ENCODE results near the gene ZBTB24. TPM values are rescaled to one million over a fixed set of nuclear protein-coding genes. Genes with fewer than 3 reads are reported as not detected.

ZBTB24 gene
- total and polyA plus RNA-seq, 4 donors = 2.9 to 13.9 (median 6.0) TPM

DNA sequence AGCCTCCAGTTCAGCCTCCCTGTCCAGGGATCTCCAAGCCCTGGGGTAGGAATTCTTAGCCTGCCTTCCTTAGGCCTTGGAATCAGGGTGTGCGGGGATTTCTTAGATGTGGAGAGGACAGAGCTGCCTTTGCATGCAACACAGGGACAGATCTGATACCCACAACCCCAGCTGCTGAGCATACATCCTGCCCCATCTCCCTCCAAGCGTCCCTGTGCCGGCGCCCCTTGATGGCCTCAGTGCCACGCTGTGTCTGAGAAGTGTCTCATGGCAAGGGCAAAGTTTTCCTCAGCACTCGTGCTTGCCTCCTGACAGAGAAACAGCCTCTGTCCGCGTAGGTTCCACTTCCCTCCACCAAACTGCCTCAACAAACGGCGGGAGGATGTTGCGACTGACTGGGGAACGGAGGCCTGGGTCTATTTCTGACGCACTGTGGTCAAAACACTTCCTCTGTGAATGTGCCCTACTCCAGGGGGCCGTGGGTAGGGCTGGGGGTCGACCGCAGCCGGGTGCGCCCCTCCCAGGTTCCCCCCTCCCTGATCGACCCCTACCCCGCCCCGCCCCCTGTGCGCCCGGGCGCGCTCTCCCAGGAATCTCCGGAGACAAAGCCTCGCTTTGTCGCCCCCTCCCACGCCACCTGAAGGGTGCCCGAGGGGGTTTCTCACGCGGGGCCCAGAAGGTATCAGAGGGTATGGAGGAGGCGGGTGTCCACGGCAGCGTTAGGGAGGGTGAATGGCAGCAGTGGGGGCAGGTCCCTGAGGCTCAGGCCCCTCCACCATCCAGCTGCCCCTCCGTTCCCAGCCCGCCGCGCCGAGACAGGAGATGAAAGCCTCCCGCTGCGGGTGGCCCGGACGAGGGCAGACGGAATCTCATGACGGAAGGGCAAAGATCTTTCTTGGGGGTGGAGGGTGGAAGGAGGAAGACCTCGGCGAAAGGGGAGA is 28.3 kb downstream of the ZBTB24 start:
- H3K27ac ChIP-seq (ENCODE audit: low read depth in 1 of 2, low read length in 1 of 2) = peak overlapping the region in 1 of 2 donors; percentile 78
- ATAC-seq (ENCODE audit: insufficient read depth, low FRiP score) = peak; percentile 5
- TF ChIP-seq, protein P1, sequence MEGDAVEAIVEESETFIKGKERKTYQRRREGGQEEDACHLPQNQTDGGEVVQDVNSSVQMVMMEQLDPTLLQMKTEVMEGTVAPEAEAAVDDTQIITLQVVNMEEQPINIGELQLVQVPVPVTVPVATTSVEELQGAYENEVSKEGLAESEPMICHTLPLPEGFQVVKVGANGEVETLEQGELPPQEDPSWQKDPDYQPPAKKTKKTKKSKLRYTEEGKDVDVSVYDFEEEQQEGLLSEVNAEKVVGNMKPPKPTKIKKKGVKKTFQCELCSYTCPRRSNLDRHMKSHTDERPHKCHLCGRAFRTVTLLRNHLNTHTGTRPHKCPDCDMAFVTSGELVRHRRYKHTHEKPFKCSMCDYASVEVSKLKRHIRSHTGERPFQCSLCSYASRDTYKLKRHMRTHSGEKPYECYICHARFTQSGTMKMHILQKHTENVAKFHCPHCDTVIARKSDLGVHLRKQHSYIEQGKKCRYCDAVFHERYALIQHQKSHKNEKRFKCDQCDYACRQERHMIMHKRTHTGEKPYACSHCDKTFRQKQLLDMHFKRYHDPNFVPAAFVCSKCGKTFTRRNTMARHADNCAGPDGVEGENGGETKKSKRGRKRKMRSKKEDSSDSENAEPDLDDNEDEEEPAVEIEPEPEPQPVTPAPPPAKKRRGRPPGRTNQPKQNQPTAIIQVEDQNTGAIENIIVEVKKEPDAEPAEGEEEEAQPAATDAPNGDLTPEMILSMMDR (IDR thresholded peaks at IDR 0.05; ENCODE audit: control extremely low read depth, extremely low read depth) = no peak
- 5 to 10% methylated on average over 46 to 48 of the region's 48 CpGs for WGBS, 2 donors
- H3K4me1 ChIP-seq (ENCODE audit: control insufficient read depth in 5 of 5, insufficient read depth in 5 of 5, low read length in 5 of 5) = peaks cover 6 to 33% (median 15%) of the 10 kb centered on the region in 5 donors
- H3K4me3 ChIP-seq = peak overlapping the region; percentile 70
- H3K36me3 ChIP-seq (ENCODE audit: control insufficient read depth in 4 of 4, insufficient read depth in 4 of 4, low read length in 4 of 4) = peaks cover 0 to 15% (median 10%) of the 10 kb centered on the region in 4 donors
- H3K27me3 ChIP-seq (ENCODE audit: control insufficient read depth in 3 of 3, insufficient read depth in 3 of 3, low read length in 2 of 3) = no peaks in the 10 kb centered on the region
- DNase-seq = peak; percentile 40 to 60 (median 53)
- peak overlapping the region; percentile 32 to 57 for H3K9ac ChIP-seq (ENCODE audit: insufficient read depth in 1 of 2, low read length in 2 of 2)
- H3K9me3 ChIP-seq (ENCODE audit: control insufficient read depth in 4 of 4, insufficient read depth in 3 of 4, low read length in 3 of 4) = no peaks in the 10 kb centered on the region

DNA sequence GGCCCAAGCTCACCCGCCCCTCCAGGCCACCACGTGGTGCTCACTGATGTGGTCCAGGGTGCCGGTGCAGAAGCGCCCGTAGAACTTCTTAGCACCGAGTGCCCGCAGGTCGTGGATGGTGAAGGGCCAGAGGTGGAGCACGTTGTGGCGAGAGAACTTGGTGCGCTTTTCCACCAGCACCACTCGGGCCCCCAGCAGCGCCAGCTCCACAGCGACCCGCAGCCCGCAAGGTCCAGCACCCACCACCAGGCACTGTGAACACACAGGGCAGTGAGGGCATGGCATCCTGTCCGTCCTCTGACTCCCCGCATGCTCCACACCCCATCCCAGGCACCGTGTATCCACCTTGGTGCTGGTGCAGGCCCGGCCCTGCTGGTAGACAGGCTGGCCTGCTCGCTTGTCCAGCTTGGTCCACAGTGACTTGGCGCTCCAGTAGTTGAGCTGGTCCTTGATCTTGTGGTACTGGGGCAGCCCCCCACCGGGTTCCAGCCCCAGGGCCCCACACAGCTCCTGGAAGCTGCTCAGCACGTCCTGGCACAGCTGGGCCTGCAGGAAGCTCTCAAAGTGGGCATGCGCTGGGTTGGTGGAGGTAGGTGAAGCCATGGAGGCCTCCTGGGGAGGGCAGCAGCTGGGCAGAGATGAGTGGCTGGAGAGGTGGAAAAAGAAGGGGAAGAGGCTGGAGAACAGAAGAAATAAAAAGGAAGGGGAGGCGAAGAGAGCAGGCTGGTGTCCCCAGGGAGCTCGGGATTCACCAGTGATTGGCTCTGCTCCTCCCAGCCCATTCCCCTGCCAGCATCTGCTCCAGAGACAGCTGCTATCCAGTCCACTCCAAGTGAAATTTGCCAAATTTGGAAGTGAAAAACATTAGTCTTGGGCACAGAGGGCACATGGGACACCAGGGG is 29.2 kb downstream of the ZBTB24 start:
- no peak for ATAC-seq (ENCODE audit: insufficient read depth, low FRiP score)
- peak overlapping the region in 1 of 2 donors; percentile 59 for H3K27ac ChIP-seq (ENCODE audit: low read depth in 1 of 2, low read length in 1 of 2)
- H3K36me3 ChIP-seq (ENCODE audit: control insufficient read depth in 4 of 4, insufficient read depth in 4 of 4, low read length in 4 of 4) = peaks cover 0 to 17% (median 11%) of the 10 kb centered on the region in 4 donors
- 82 to 90% methylated on average over 27 of the region's 27 CpGs for WGBS, 2 donors
- no peaks in the 10 kb centered on the region for H3K9me3 ChIP-seq (ENCODE audit: control insufficient read depth in 4 of 4, insufficient read depth in 3 of 4, low read length in 3 of 4)
- H3K9ac ChIP-seq (ENCODE audit: insufficient read depth in 1 of 2, low read length in 2 of 2) = no peak overlapping the region
- H3K4me3 ChIP-seq = no peak overlapping the region
- TF ChIP-seq, protein P1 (IDR thresholded peaks at IDR 0.05; ENCODE audit: control extremely low read depth, extremely low read depth) = no peak
- H3K4me1 ChIP-seq (ENCODE audit: control insufficient read depth in 5 of 5, insufficient read depth in 5 of 5, low read length in 5 of 5) = peaks cover 6 to 33% (median 10%) of the 10 kb centered on the region in 5 donors
- peak in 2 of 3 donors; percentile 53 to 60 for DNase-seq
- no peaks in the 10 kb centered on the region for H3K27me3 ChIP-seq (ENCODE audit: control insufficient read depth in 3 of 3, insufficient read depth in 3 of 3, low read length in 2 of 3)

DNA sequence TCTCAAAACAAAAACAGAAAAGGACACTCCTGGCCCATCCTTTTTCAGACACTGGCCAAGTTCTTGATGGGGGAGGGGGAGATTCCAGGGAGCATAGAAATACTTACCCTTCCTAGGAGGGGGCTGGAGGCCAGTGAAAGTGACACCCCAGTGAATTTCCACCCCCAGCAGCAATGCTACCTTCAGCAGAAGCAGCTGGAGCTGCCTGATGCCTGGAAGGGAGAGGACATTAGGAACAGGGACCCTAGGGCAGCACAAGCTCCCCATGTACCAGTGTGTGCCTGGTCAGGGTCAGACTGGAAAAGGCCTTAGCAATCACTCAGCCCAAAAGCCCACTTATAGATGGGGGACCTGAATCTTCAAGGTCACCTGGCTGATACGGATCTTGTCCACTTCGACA is 29.9 kb downstream of the ZBTB24 start:
- no peaks in the 10 kb centered on the region for H3K9me3 ChIP-seq (ENCODE audit: control insufficient read depth in 4 of 4, insufficient read depth in 3 of 4, low read length in 3 of 4)
- 92 to 94% methylated on average over 2 of the region's 2 CpGs for WGBS, 2 donors
- ATAC-seq (ENCODE audit: insufficient read depth, low FRiP score) = no peak
- TF ChIP-seq, protein P1 (IDR thresholded peaks at IDR 0.05; ENCODE audit: control extremely low read depth, extremely low read depth) = no peak
- H3K36me3 ChIP-seq (ENCODE audit: control insufficient read depth in 4 of 4, insufficient read depth in 4 of 4, low read length in 4 of 4) = peaks cover 0 to 23% (median 15%) of the 10 kb centered on the region in 4 donors
- H3K27ac ChIP-seq (ENCODE audit: low read depth in 1 of 2, low read length in 1 of 2) = no peak overlapping the region
- H3K9ac ChIP-seq (ENCODE audit: insufficient read depth in 1 of 2, low read length in 2 of 2) = no peak overlapping the region
- no peaks in the 10 kb centered on the region for H3K27me3 ChIP-seq (ENCODE audit: control insufficient read depth in 3 of 3, insufficient read depth in 3 of 3, low read length in 2 of 3)
- DNase-seq = no peak
- no peak overlapping the region for H3K4me3 ChIP-seq
- H3K4me1 ChIP-seq (ENCODE audit: control insufficient read depth in 5 of 5, insufficient read depth in 5 of 5, low read length in 5 of 5) = peaks cover 5 to 30% (median 10%) of the 10 kb centered on the region in 5 donors

Data from lung (tissue), 12 donors.